KMS-11 (cell line): ENCODE data around the gene COX6B2.

Source experiments
- H2AFZ ChIP-seq: fragments of 200-600 bp; sonication (generic); 2 replicates; pipeline ENCODE4 v1.6.1; 2016; ENCODE audit warnings: antibody characterized with exemption, mixed run types, low read depth
- H3K27ac ChIP-seq: fragments of 200-600 bp; sonication (generic); 2 replicates; pipeline ENCODE4 v1.6.1; 2016; ENCODE audit warnings: mild to moderate bottlenecking, mixed run types
- H3K27me3 ChIP-seq: fragments of 200-600 bp; sonication (generic); 2 replicates; pipeline ENCODE4 v1.6.1; 2017; ENCODE audit warnings: mild to moderate bottlenecking, low read depth, mixed run types, moderate library complexity; ENCODE audit not compliant: insufficient read depth
- H3K36me3 ChIP-seq: fragments of 200-600 bp; sonication (generic); 2 replicates; pipeline ENCODE4 v1.6.1; 2017; ENCODE audit warnings: mild to moderate bottlenecking, mixed run types; ENCODE audit not compliant: insufficient read depth
- H3K4me1 ChIP-seq: fragments of 200-600 bp; sonication (generic); 2 replicates; pipeline ENCODE4 v1.6.1; 2016; ENCODE audit warnings: mild to moderate bottlenecking, low read depth, mixed run types; ENCODE audit not compliant: poor library complexity, severe bottlenecking
- H3K4me2 ChIP-seq: fragments of 200-600 bp; sonication (generic); 2 replicates; pipeline ENCODE4 v1.7.0; 2016; ENCODE audit warnings: mild to moderate bottlenecking, mixed run types
- H3K4me3 ChIP-seq: fragments of 200-600 bp; sonication (generic); IDR thresholded peaks from 2 replicates; pipeline ENCODE4 v1.6.1; 2017; ENCODE audit warnings: low read depth, low read length, mixed read lengths; ENCODE audit not compliant: insufficient read depth
- H3K79me2 ChIP-seq: fragments of 200-600 bp; sonication (generic); 2 replicates; pipeline ENCODE4 v1.6.1; 2016; ENCODE audit warnings: low read depth, mixed run types; ENCODE audit not compliant: insufficient read depth
- H3K9ac ChIP-seq: fragments of 200-600 bp; sonication (generic); 2 replicates; pipeline ENCODE4 v1.6.1; 2016; ENCODE audit warnings: mild to moderate bottlenecking, mixed run types
- H4K20me1 ChIP-seq: fragments of 200-600 bp; sonication (generic); 2 replicates; pipeline ENCODE4 v1.6.1; 2016; ENCODE audit warnings: mild to moderate bottlenecking, mixed run types; ENCODE audit not compliant: insufficient read depth
- CTCF ChIP-seq: fragments of 200-600 bp; sonication (generic); conservative IDR thresholded peaks from 2 replicates; pipeline ENCODE4 v1.6.1; 2017; ENCODE audit warnings: low read depth, mild to moderate bottlenecking, antibody characterized with exemption, low read length, moderate library complexity, mixed read lengths

Gene COX6B2

GRCh38 chr19:55362990-55363716 is 8.6 kb upstream of the COX6B2 start, which contains the start of gene GARIN5B:
TSS of gene GARIN5B (minus strand) at chr19:55363260. CDS start at chr19:55363066, 194 bp downstream.
- Histone ChIP-seq H4K20me1 (no peaks in the 10 kb centered on the region), H3K4me1 (no peaks in the 10 kb centered on the region), H3K9ac (no peak within 1 kb of the TSS), H3K36me3 (no peaks in the 10 kb centered on the region), H3K4me3 (no peak within 1 kb of the TSS), H3K27me3 (peaks cover 47% of the 10 kb centered on the region; the same call in 1 of the 2 replicates), H3K27ac (no peak within 1 kb of the TSS), H2AFZ (no peak within 1 kb of the TSS), H3K79me2 (no peaks in the 10 kb centered on the region), H3K4me2 (no peak within 1 kb of the TSS)
- no peak for TF ChIP-seq CTCF

DNA sequence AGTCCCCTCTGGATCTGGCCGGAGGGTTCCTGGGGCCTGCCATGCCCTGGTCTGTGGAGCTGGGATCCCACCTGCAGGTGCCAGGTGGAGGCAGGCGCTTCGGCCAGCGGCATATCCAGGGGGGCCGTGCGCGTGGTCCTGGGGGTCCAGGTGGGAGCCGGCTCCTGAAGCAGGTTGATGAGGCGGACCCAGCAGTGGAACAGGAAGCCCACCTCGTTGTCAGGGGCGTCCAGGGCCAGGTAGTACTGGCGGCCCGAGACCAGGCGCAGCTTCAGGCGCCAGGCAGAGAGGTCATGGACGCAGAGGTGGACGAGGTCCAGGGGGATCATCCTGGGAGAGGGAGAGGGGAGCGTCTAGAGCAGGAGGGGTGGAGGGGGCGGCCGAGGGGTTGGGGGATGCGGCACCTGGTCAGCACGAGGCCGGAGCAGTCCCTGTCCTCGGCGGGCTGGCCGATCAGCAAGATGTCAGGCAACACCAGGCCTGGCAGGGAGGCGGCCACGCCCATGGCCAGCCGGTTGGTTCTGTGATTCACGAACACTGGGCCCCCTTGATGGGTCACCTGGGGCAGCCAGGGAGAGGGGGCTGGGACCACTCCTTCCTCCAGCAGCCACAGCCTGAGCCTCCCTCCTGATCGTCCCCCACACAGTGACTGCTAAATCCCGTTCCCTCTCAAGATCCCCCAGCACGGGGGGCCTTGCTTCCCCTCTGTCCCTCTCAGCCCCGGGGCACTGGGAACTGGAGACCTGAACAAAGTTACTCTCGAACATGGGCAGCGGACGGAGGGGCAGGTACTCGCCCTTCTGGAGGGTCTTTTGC is 7.9 kb upstream of the COX6B2 start:
- Histone ChIP-seq H3K9ac (no peak overlapping the region), H2AFZ (no peak overlapping the region)

GRCh38 chr19:55360902-55361301 is 6.4 kb upstream of the COX6B2 start:
- no peaks in the 10 kb centered on the region for H3K4me1 ChIP-seq
- no peak overlapping the region for H2AFZ ChIP-seq
- no peak overlapping the region for H3K4me2 ChIP-seq
- H4K20me1 ChIP-seq: no peaks in the 10 kb centered on the region
- H3K9ac ChIP-seq: no peak overlapping the region
- peaks cover 57% of the 10 kb centered on the region for H3K27me3 ChIP-seq
- H3K27ac ChIP-seq: no peak overlapping the region
- H3K79me2 ChIP-seq: no peaks in the 10 kb centered on the region
- H3K4me3 ChIP-seq: no peak overlapping the region
- no peaks in the 10 kb centered on the region for H3K36me3 ChIP-seq
- TF ChIP-seq CTCF: no peak

More for the DNA sequence above, 7.9 kb upstream of the COX6B2 start:
- peaks cover 47% of the 10 kb centered on the region for H3K27me3 ChIP-seq
- no peaks in the 10 kb centered on the region for H3K36me3 ChIP-seq
- H3K4me3 ChIP-seq: no peak overlapping the region
- TF ChIP-seq CTCF: no peak
- H3K4me2 ChIP-seq: no peak overlapping the region
- H3K27ac ChIP-seq: no peak overlapping the region
- no peaks in the 10 kb centered on the region for H4K20me1 ChIP-seq
- no peaks in the 10 kb centered on the region for H3K79me2 ChIP-seq
- no peaks in the 10 kb centered on the region for H3K4me1 ChIP-seq

- peaks cover under 1% of the 10 kb centered on the region for H3K4me1 ChIP-seq
- H3K27ac ChIP-seq: no peak overlapping the region
- H3K36me3 ChIP-seq: no peaks in the 10 kb centered on the region
- no peak overlapping the region for H3K4me3 ChIP-seq
- no peaks in the 10 kb centered on the region for H4K20me1 ChIP-seq
- peaks cover 53% of the 10 kb centered on the region for H3K27me3 ChIP-seq
- H2AFZ ChIP-seq: no peak overlapping the region
- H3K9ac ChIP-seq: no peak overlapping the region
- TF ChIP-seq CTCF: no peak
- H3K79me2 ChIP-seq: no peaks in the 10 kb centered on the region
- H3K4me2 ChIP-seq: no peak overlapping the region
Measured at GRCh38 chr19:55358943-55359908, 4.7 kb upstream of the COX6B2 start.
